ENCODE results near the gene ADCY4.

ADCY4 gene

DNA sequence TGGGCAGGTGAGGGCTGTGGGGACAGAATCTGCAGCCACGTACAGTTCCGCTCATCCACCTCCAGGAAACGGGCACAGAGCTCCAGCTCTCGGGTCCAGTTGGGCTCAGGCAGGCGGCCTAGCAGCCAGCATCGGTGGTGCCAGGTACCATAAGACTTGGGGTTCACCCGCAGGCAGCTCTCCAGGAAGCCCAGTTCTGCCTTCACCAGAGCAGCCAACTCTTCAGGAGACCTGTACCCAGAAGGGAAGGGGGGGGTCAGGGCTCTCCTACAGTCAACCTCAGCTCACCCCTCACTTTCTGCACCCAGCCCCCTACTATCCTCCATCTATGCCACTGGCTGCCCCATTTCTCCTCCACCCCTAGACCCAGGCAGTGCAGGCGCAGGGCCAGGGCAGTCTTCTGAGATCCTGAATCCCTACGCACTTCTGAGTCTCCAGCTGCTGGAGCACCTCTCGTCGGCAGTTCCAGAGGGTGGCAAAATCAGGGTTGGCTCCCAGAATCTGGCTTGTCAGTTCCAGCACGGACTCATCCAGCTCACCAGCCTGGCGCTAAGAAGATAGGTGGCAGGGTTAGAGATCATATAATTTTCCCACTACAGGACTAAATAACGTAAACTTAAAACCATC lies 64.8 kb downstream of the ADCY4 start:
- H3K4me3 ChIP-seq (replicated peaks; ENCODE audit: low read depth, low read length): no peak overlapping the region

DNA sequence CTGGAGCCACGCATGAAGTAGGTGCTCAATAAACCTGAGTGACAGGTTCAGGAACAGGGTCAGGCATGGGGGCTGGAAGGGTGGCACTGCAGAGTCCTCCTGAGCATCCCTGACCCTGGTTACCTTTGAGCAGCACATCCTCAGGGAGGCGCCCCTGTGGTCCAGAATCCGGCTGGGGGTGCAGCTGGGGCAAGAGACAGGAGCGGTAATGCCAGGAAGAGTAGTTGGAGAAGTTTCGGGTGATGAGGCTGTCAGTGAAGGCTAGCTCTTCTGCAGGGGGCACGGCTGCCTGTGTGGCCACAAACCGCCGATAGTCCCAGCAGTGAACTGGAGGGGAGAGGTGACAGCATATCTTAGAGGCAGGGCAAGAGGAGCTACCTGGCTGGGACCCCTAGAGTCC lies 65.5 kb downstream of the ADCY4 start:
- H3K4me3 ChIP-seq (replicated peaks; ENCODE audit: low read depth, low read length): no peak overlapping the region
- no peak for DNase-seq (ENCODE audit: low read depth)
- TF ChIP-seq, protein P1, sequence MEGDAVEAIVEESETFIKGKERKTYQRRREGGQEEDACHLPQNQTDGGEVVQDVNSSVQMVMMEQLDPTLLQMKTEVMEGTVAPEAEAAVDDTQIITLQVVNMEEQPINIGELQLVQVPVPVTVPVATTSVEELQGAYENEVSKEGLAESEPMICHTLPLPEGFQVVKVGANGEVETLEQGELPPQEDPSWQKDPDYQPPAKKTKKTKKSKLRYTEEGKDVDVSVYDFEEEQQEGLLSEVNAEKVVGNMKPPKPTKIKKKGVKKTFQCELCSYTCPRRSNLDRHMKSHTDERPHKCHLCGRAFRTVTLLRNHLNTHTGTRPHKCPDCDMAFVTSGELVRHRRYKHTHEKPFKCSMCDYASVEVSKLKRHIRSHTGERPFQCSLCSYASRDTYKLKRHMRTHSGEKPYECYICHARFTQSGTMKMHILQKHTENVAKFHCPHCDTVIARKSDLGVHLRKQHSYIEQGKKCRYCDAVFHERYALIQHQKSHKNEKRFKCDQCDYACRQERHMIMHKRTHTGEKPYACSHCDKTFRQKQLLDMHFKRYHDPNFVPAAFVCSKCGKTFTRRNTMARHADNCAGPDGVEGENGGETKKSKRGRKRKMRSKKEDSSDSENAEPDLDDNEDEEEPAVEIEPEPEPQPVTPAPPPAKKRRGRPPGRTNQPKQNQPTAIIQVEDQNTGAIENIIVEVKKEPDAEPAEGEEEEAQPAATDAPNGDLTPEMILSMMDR (IDR thresholded peaks at IDR 0.05; ENCODE audit: low read length, missing control alignments): no peak

More for the DNA sequence above, 64.8 kb downstream of the ADCY4 start:
- TF ChIP-seq, protein P1 (IDR thresholded peaks at IDR 0.05; ENCODE audit: low read length, missing control alignments): no peak
- no peak for DNase-seq (ENCODE audit: low read depth)
